Measurements from ENCODE around the gene PPA2.

PPA2 gene

GRCh38 chr4:105422207-105422920 lies 51.5 kb downstream of the PPA2 start:
- H4K20me1 ChIP-seq (ENCODE audit: insufficient read depth, low read length): no peaks in the 10 kb centered on the region
- H3K9ac ChIP-seq (ENCODE audit: low read length): no peak overlapping the region
- H3K36me3 ChIP-seq (ENCODE audit: insufficient read depth, low read length): peaks cover 35% of the 10 kb centered on the region
- TF ChIP-seq EZH2 (IDR thresholded peaks at IDR 0.05; ENCODE audit: borderline replicate concordance, low read length): no peak
- no peak for TF ChIP-seq CTCF (IDR thresholded peaks at IDR 0.05; ENCODE audit: low read length)
- H3K4me3 ChIP-seq (ENCODE audit: low read depth, low read length, poor library complexity, severe bottlenecking): no peak overlapping the region
- H3K4me2 ChIP-seq (ENCODE audit: low read length): no peak overlapping the region
- no peak overlapping the region for H2AFZ ChIP-seq (ENCODE audit: low read length)
- H3K27ac ChIP-seq (ENCODE audit: low read depth, low read length, poor library complexity, severe bottlenecking): no peak overlapping the region
- H3K9me3 ChIP-seq (ENCODE audit: low read length): no peaks in the 10 kb centered on the region
- no peaks in the 10 kb centered on the region for H3K4me1 ChIP-seq (ENCODE audit: insufficient read depth, low read length, severe bottlenecking)
- H3K9me2 ChIP-seq (ENCODE audit: low read depth, low read length): no peaks in the 10 kb centered on the region
- no peaks in the 10 kb centered on the region for H3F3A ChIP-seq (ENCODE audit: insufficient read depth, low read length)
- H3K79me2 ChIP-seq (ENCODE audit: insufficient read depth, low read length): no peaks in the 10 kb centered on the region
- H3K27me3 ChIP-seq (ENCODE audit: insufficient read depth, low read length): no peaks in the 10 kb centered on the region

GRCh38 chr4:105417624-105418023 lies 56.2 kb downstream of the PPA2 start:
- no peak overlapping the region for H3K4me2 ChIP-seq (ENCODE audit: low read length)
- no peak for TF ChIP-seq EZH2 (IDR thresholded peaks at IDR 0.05; ENCODE audit: borderline replicate concordance, low read length)
- TF ChIP-seq CTCF (IDR thresholded peaks at IDR 0.05; ENCODE audit: low read length): no peak
- H3F3A ChIP-seq (ENCODE audit: insufficient read depth, low read length): no peaks in the 10 kb centered on the region
- no peaks in the 10 kb centered on the region for H3K9me3 ChIP-seq (ENCODE audit: low read length)
- no peaks in the 10 kb centered on the region for H3K4me1 ChIP-seq (ENCODE audit: insufficient read depth, low read length, severe bottlenecking)
- no peaks in the 10 kb centered on the region for H3K27me3 ChIP-seq (ENCODE audit: insufficient read depth, low read length)
- no peaks in the 10 kb centered on the region for H3K79me2 ChIP-seq (ENCODE audit: insufficient read depth, low read length)
- H2AFZ ChIP-seq (ENCODE audit: low read length): no peak overlapping the region
- H3K36me3 ChIP-seq (ENCODE audit: insufficient read depth, low read length): peaks cover 9% of the 10 kb centered on the region; the same call in 1 of the 2 replicates
- H4K20me1 ChIP-seq (ENCODE audit: insufficient read depth, low read length): no peaks in the 10 kb centered on the region
- H3K27ac ChIP-seq (ENCODE audit: low read depth, low read length, poor library complexity, severe bottlenecking): no peak overlapping the region
- no peak overlapping the region for H3K9ac ChIP-seq (ENCODE audit: low read length)
- H3K4me3 ChIP-seq (ENCODE audit: low read depth, low read length, poor library complexity, severe bottlenecking): no peak overlapping the region
- no peaks in the 10 kb centered on the region for H3K9me2 ChIP-seq (ENCODE audit: low read depth, low read length)

- Histone ChIP-seq H3K9me3 (ENCODE audit: low read length) (no peaks in the 10 kb centered on the region), H3K9ac (ENCODE audit: low read length) (no peak overlapping the region), H3K4me1 (ENCODE audit: insufficient read depth, low read length, severe bottlenecking) (no peaks in the 10 kb centered on the region), H3K36me3 (ENCODE audit: insufficient read depth, low read length) (no peaks in the 10 kb centered on the region), H3K27ac (ENCODE audit: low read depth, low read length, poor library complexity, severe bottlenecking) (no peak overlapping the region), H3K4me2 (ENCODE audit: low read length) (no peak overlapping the region), H3F3A (ENCODE audit: insufficient read depth, low read length) (no peaks in the 10 kb centered on the region), H4K20me1 (ENCODE audit: insufficient read depth, low read length) (no peaks in the 10 kb centered on the region), H2AFZ (ENCODE audit: low read length) (no peak overlapping the region), H3K79me2 (ENCODE audit: insufficient read depth, low read length) (no peaks in the 10 kb centered on the region), H3K27me3 (ENCODE audit: insufficient read depth, low read length) (no peaks in the 10 kb centered on the region), H3K4me3 (ENCODE audit: low read depth, low read length, poor library complexity, severe bottlenecking) (no peak overlapping the region), H3K9me2 (ENCODE audit: low read depth, low read length) (no peaks in the 10 kb centered on the region)
- TF ChIP-seq CTCF (IDR thresholded peaks at IDR 0.05; ENCODE audit: low read length): no peak
- TF ChIP-seq EZH2 (IDR thresholded peaks at IDR 0.05; ENCODE audit: borderline replicate concordance, low read length): no peak
These were observed 58.5 kb downstream of the PPA2 start for GRCh38 chr4:105415281-105415744.

All from OCI-LY1 (cell line).